IMR-90 (cell line): ENCODE data around the gene TERB1.

ENCODE experiments used
- BHLHE40 ChIP-seq: fragments of 150-350 bp; IDR thresholded peaks from 2 replicates; pipeline ENCODE4 v1.6.1; 2016; ENCODE audit warnings: mild to moderate bottlenecking, low read depth, low read length
- CEBPB ChIP-seq: IDR thresholded peaks from 2 replicates; pipeline ENCODE4 v1.6.1; 2012; ENCODE audit warnings: low read depth, low read length, improper control_type of control experiment
- FOS ChIP-seq: fragments of 150-350 bp; IDR thresholded peaks from 2 replicates; pipeline ENCODE4 v1.6.1; 2016; ENCODE audit warnings: low read depth, low read length
- MAFK ChIP-seq: IDR thresholded peaks from 2 replicates; pipeline ENCODE4 v1.6.1; 2012; ENCODE audit warnings: low read depth, low read length, improper control_type of control experiment
- MAZ ChIP-seq: IDR thresholded peaks from 2 replicates; pipeline ENCODE4 v1.6.1; 2012; ENCODE audit warnings: low read depth, mild to moderate bottlenecking, low read length, improper control_type of control experiment, moderate library complexity, borderline replicate concordance
- POLR2A ChIP-seq: IDR thresholded peaks from 2 replicates; pipeline ENCODE4 v1.6.1; 2012; ENCODE audit warnings: mild to moderate bottlenecking, low read depth, low read length
- RAD21 ChIP-seq: IDR thresholded peaks from 2 replicates; pipeline ENCODE4 v1.6.1; 2012; ENCODE audit warnings: low read length, improper control_type of control experiment
- RCOR1 ChIP-seq: IDR thresholded peaks from 2 replicates; pipeline ENCODE4 v1.6.1; 2012; ENCODE audit warnings: mild to moderate bottlenecking, low read length, improper control_type of control experiment; ENCODE audit not compliant: insufficient replicate concordance
- SMC3 ChIP-seq: fragments of 150-350 bp; IDR thresholded peaks from 2 replicates; pipeline ENCODE4 v1.6.1; 2016; ENCODE audit warnings: low read depth, mild to moderate bottlenecking, antibody characterized with exemption, low read length, moderate library complexity
- TF ChIP-seq, protein P1 (sequence below): conservative IDR thresholded peaks from 2 replicates; pipeline ENCODE4 v1.5.1; 2012; ENCODE audit warnings: mild to moderate bottlenecking, low read depth, low read length, improper control_type of control experiment
- TF ChIP-seq, protein P2 (sequence below): fragments of 150-350 bp; IDR thresholded peaks from 2 replicates; pipeline ENCODE4 v1.6.1; 2017; ENCODE audit warnings: mild to moderate bottlenecking, antibody characterized with exemption, low read length, low read depth

DNA sequence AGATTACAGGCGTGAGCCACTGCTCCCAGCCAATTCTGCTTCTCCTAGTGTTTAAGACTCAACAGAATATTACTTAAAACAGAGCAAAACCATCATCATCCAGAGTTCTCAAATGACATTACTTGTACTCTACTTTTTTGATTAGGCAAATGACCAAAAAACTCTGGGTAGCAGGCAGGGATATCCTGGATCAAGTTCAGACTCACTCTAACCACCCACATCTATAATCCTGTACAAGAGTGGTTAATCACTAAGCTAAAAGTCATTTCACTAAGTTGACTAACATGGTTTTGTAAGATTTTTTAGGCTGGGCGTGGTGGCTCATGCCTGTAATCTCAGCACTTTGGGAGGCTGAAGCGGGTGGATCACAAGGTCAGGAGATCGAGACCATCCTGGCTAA is 22.6 kb upstream of the TERB1 start:
- TF ChIP-seq, protein P1, sequence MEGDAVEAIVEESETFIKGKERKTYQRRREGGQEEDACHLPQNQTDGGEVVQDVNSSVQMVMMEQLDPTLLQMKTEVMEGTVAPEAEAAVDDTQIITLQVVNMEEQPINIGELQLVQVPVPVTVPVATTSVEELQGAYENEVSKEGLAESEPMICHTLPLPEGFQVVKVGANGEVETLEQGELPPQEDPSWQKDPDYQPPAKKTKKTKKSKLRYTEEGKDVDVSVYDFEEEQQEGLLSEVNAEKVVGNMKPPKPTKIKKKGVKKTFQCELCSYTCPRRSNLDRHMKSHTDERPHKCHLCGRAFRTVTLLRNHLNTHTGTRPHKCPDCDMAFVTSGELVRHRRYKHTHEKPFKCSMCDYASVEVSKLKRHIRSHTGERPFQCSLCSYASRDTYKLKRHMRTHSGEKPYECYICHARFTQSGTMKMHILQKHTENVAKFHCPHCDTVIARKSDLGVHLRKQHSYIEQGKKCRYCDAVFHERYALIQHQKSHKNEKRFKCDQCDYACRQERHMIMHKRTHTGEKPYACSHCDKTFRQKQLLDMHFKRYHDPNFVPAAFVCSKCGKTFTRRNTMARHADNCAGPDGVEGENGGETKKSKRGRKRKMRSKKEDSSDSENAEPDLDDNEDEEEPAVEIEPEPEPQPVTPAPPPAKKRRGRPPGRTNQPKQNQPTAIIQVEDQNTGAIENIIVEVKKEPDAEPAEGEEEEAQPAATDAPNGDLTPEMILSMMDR: no peak
- no peak for TF ChIP-seq POLR2A
- TF ChIP-seq BHLHE40: no peak
- TF ChIP-seq RCOR1: no peak
- TF ChIP-seq MAFK: no peak
- no peak for TF ChIP-seq SMC3
- TF ChIP-seq, protein P2, sequence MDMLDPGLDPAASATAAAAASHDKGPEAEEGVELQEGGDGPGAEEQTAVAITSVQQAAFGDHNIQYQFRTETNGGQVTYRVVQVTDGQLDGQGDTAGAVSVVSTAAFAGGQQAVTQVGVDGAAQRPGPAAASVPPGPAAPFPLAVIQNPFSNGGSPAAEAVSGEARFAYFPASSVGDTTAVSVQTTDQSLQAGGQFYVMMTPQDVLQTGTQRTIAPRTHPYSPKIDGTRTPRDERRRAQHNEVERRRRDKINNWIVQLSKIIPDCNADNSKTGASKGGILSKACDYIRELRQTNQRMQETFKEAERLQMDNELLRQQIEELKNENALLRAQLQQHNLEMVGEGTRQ: no peak
- TF ChIP-seq RAD21: no peak
- no peak for TF ChIP-seq FOS
- TF ChIP-seq MAZ: no peak
- no peak for TF ChIP-seq CEBPB
